SJCRH30 (cell line): ENCODE results near the gene CUL3. TPM values are rescaled to one million over a fixed set of nuclear protein-coding genes. Genes with fewer than 3 reads are reported as not detected.

ENCODE experiments used
- DNase-seq, 2 experiments: peaks; one replicate each; pipeline ENCODE4 v3.0.0-alpha.2; 2015 to 2020
- H3K27ac ChIP-seq: fragments of 250-450 bp; sonication (Bioruptor Pico); 2 replicates; pipeline ENCODE4 v1.5.1; 2020; ENCODE audit warnings: mild to moderate bottlenecking, moderate library complexity
- H3K27me3 ChIP-seq: fragments of 250-450 bp; sonication (Bioruptor Pico); 2 replicates; pipeline ENCODE4 v1.5.1; 2020; ENCODE audit warnings: mild to moderate bottlenecking, moderate library complexity
- H3K36me3 ChIP-seq: fragments of 250-450 bp; sonication (Bioruptor Pico); 2 replicates; pipeline ENCODE4 v1.5.1; 2020; ENCODE audit warnings: mild to moderate bottlenecking, moderate library complexity
- H3K4me1 ChIP-seq: fragments of 250-450 bp; sonication (Bioruptor Pico); 2 replicates; pipeline ENCODE4 v1.5.1; 2020; ENCODE audit warnings: mild to moderate bottlenecking, moderate library complexity
- H3K4me3 ChIP-seq: fragments of 250-450 bp; sonication (Bioruptor Pico); 2 replicates; pipeline ENCODE4 v1.5.1; 2020; ENCODE audit warnings: mild to moderate bottlenecking, moderate library complexity
- H3K9me3 ChIP-seq: fragments of 250-450 bp; sonication (Bioruptor Pico); replicated peaks from 2 replicates; pipeline ENCODE4 v1.5.1; 2020; ENCODE audit warnings: mild to moderate bottlenecking, moderate library complexity
- total RNA-seq: library from RNA; depleted of rRNA; stranded (reverse); fragments of >200 nt; shearing (Covaris generic); gene quantifications from 2 replicates; pipeline ENCODE4 v1.2.3, GENCODE V29; 2014

CUL3 gene
- total RNA-seq, 1 experiment from 2014 or later: 160 TPM

- no peaks in the 10 kb centered on the region for H3K9me3 ChIP-seq
- peak in 1 of 2 experiments; percentile 27 for DNase-seq
- H3K27me3 ChIP-seq: no peaks in the 10 kb centered on the region
- peaks cover 37% of the 10 kb centered on the region for H3K4me1 ChIP-seq
- peaks cover 27% of the 10 kb centered on the region for H3K36me3 ChIP-seq
- no peak overlapping the region for H3K4me3 ChIP-seq
- no peak overlapping the region for H3K27ac ChIP-seq
Measured at GRCh38 chr2:224570328-224570993, 14.7 kb downstream of the CUL3 start.

- H3K4me3 ChIP-seq: no peak overlapping the region
- no peak overlapping the region for H3K27ac ChIP-seq
- no peaks in the 10 kb centered on the region for H3K27me3 ChIP-seq
- H3K4me1 ChIP-seq: peaks cover 37% of the 10 kb centered on the region
- DNase-seq: no peak
- H3K36me3 ChIP-seq: peaks cover 27% of the 10 kb centered on the region
- H3K9me3 ChIP-seq: no peaks in the 10 kb centered on the region
Measured at GRCh38 chr2:224569654-224570053, 15.5 kb downstream of the CUL3 start.

GRCh38 chr2:224565452-224566035 lies 19.6 kb downstream of the CUL3 start:
- H3K27me3 ChIP-seq: no peaks in the 10 kb centered on the region
- peaks cover 24% of the 10 kb centered on the region for H3K36me3 ChIP-seq
- H3K27ac ChIP-seq: no peak overlapping the region
- 0 out of 2 replicates have a peak, but pooled peaks cover 3% of the 10 kb centered on the region for H3K9me3 ChIP-seq
- peaks cover 19% of the 10 kb centered on the region for H3K4me1 ChIP-seq
- no peak overlapping the region for H3K4me3 ChIP-seq
- DNase-seq: no peak

- H3K9me3 ChIP-seq: 0 out of 2 replicates have a peak, but pooled peaks cover 3% of the 10 kb centered on the region
- H3K4me1 ChIP-seq: peaks cover 8% of the 10 kb centered on the region
- H3K4me3 ChIP-seq: no peak overlapping the region
- H3K27ac ChIP-seq: no peak overlapping the region
- no peak for DNase-seq
- no peaks in the 10 kb centered on the region for H3K27me3 ChIP-seq
- peaks cover 24% of the 10 kb centered on the region for H3K36me3 ChIP-seq
Measured at GRCh38 chr2:224563537-224563936, 21.6 kb downstream of the CUL3 start.

GRCh38 chr2:224562831-224563230 lies 22.3 kb downstream of the CUL3 start:
- Histone ChIP-seq H3K27ac (no peak overlapping the region), H3K4me1 (peaks cover 8% of the 10 kb centered on the region), H3K9me3 (0 out of 2 replicates have a peak, but pooled peaks cover 3% of the 10 kb centered on the region), H3K4me3 (no peak overlapping the region), H3K36me3 (peaks cover 26% of the 10 kb centered on the region), H3K27me3 (no peaks in the 10 kb centered on the region)
- DNase-seq: no peak

GRCh38 chr2:224561234-224562005 lies 23.7 kb downstream of the CUL3 start:
- peaks cover 8% of the 10 kb centered on the region for H3K4me1 ChIP-seq
- no peak overlapping the region for H3K27ac ChIP-seq
- 0 out of 2 replicates have a peak, but pooled peaks cover 3% of the 10 kb centered on the region for H3K9me3 ChIP-seq
- H3K27me3 ChIP-seq: no peaks in the 10 kb centered on the region
- no peak overlapping the region for H3K4me3 ChIP-seq
- no peak for DNase-seq
- peaks cover 28% of the 10 kb centered on the region for H3K36me3 ChIP-seq

- no peak for DNase-seq
- peaks cover 8% of the 10 kb centered on the region for H3K4me1 ChIP-seq
- H3K4me3 ChIP-seq: no peak overlapping the region
- H3K27me3 ChIP-seq: no peaks in the 10 kb centered on the region
- 0 out of 2 replicates have a peak, but pooled peaks cover 3% of the 10 kb centered on the region for H3K9me3 ChIP-seq
- no peak overlapping the region for H3K27ac ChIP-seq
- H3K36me3 ChIP-seq: peaks cover 28% of the 10 kb centered on the region
Measured at GRCh38 chr2:224560549-224560948, 24.6 kb downstream of the CUL3 start.

- 0 out of 2 replicates have a peak, but pooled peaks cover 3% of the 10 kb centered on the region for H3K9me3 ChIP-seq
- peaks cover 46% of the 10 kb centered on the region for H3K36me3 ChIP-seq
- H3K4me1 ChIP-seq: no peaks in the 10 kb centered on the region
- DNase-seq: no peak
- no peak overlapping the region for H3K4me3 ChIP-seq
- H3K27ac ChIP-seq: no peak overlapping the region
- no peaks in the 10 kb centered on the region for H3K27me3 ChIP-seq
Measured at GRCh38 chr2:224557610-224558009, 27.6 kb downstream of the CUL3 start.

GRCh38 chr2:224556381-224556780 lies 28.8 kb downstream of the CUL3 start:
- Histone ChIP-seq H3K4me3 (no peak overlapping the region), H3K27ac (no peak overlapping the region), H3K4me1 (no peaks in the 10 kb centered on the region), H3K36me3 (peaks cover 52% of the 10 kb centered on the region), H3K27me3 (no peaks in the 10 kb centered on the region), H3K9me3 (0 out of 2 replicates have a peak, but pooled peaks cover 3% of the 10 kb centered on the region)
- DNase-seq: no peak

- no peak overlapping the region for H3K27ac ChIP-seq
- H3K9me3 ChIP-seq: no peaks in the 10 kb centered on the region
- no peaks in the 10 kb centered on the region for H3K27me3 ChIP-seq
- no peak overlapping the region for H3K4me3 ChIP-seq
- no peaks in the 10 kb centered on the region for H3K4me1 ChIP-seq
- peaks cover 49% of the 10 kb centered on the region for H3K36me3 ChIP-seq
- no peak for DNase-seq
Measured at GRCh38 chr2:224555823-224556366, 29.3 kb downstream of the CUL3 start.

GRCh38 chr2:224552771-224553170 lies 32.4 kb downstream of the CUL3 start:
- Histone ChIP-seq H3K36me3 (peaks cover 56% of the 10 kb centered on the region), H3K27ac (no peak overlapping the region), H3K4me1 (no peaks in the 10 kb centered on the region), H3K4me3 (no peak overlapping the region), H3K9me3 (no peaks in the 10 kb centered on the region), H3K27me3 (no peaks in the 10 kb centered on the region)
- DNase-seq: no peak

GRCh38 chr2:224551693-224552092 lies 33.5 kb downstream of the CUL3 start:
- no peak for DNase-seq
- H3K9me3 ChIP-seq: no peaks in the 10 kb centered on the region
- no peak overlapping the region for H3K27ac ChIP-seq
- no peaks in the 10 kb centered on the region for H3K4me1 ChIP-seq
- no peaks in the 10 kb centered on the region for H3K27me3 ChIP-seq
- peaks cover 58% of the 10 kb centered on the region for H3K36me3 ChIP-seq
- no peak overlapping the region for H3K4me3 ChIP-seq

- Histone ChIP-seq H3K27ac (no peak overlapping the region), H3K4me1 (0 out of 2 replicates have a peak, but pooled peaks cover 5% of the 10 kb centered on the region), H3K27me3 (no peaks in the 10 kb centered on the region), H3K36me3 (peaks cover 46% of the 10 kb centered on the region), H3K4me3 (no peak overlapping the region), H3K9me3 (no peaks in the 10 kb centered on the region)
- DNase-seq: no peak
Measured at GRCh38 chr2:224546926-224547325, 38.2 kb downstream of the CUL3 start.

- Histone ChIP-seq H3K27ac (no peak overlapping the region), H3K4me1 (0 out of 2 replicates have a peak, but pooled peaks cover 5% of the 10 kb centered on the region), H3K27me3 (no peaks in the 10 kb centered on the region), H3K4me3 (no peak overlapping the region), H3K36me3 (peaks cover 50% of the 10 kb centered on the region), H3K9me3 (no peaks in the 10 kb centered on the region)
- DNase-seq: no peak
Measured at GRCh38 chr2:224545884-224546644, 39.1 kb downstream of the CUL3 start.
